Hepatocyte (in vitro differentiated cells): ENCODE measurements around the gene TADA1. TPM values are rescaled to one million over a fixed set of nuclear protein-coding genes. Genes with fewer than 3 reads are reported as not detected.

Source experiments
- DNase-seq: peaks from one replicate; pipeline ENCODE4 v3.0.0-alpha.2; 2016; ENCODE audit warnings: low spot score
- H2AFZ ChIP-seq: fragments of 200-600 bp; sonication (generic); 2 replicates; pipeline ENCODE4 v1.6.0; 2016; ENCODE audit warnings: antibody characterized with exemption, mild to moderate bottlenecking
- H3K27ac ChIP-seq: fragments of 200-600 bp; sonication (generic); 2 replicates; pipeline ENCODE4 v1.5.1; 2016; ENCODE audit warnings: mild to moderate bottlenecking
- H3K27me3 ChIP-seq: fragments of 200-600 bp; sonication (generic); 2 replicates; pipeline ENCODE4 v1.6.1; 2016
- H3K36me3 ChIP-seq: fragments of 200-600 bp; sonication (generic); replicated peaks from 2 replicates; pipeline ENCODE4 v1.5.1; 2016; ENCODE audit warnings: low read depth; ENCODE audit not compliant: insufficient read depth
- H3K4me1 ChIP-seq: fragments of 200-600 bp; sonication (generic); 2 replicates; pipeline ENCODE4 v1.5.1; 2016; ENCODE audit warnings: mild to moderate bottlenecking, moderate library complexity; ENCODE audit not compliant: insufficient read depth
- H3K4me2 ChIP-seq: fragments of 200-600 bp; sonication (generic); 2 replicates; pipeline ENCODE4 v1.6.0; 2016
- H3K4me3 ChIP-seq: fragments of 200-600 bp; sonication (generic); 2 replicates; pipeline ENCODE4 v1.5.1; 2016; ENCODE audit warnings: mild to moderate bottlenecking
- H3K79me2 ChIP-seq: fragments of 200-600 bp; sonication (generic); 2 replicates; pipeline ENCODE4 v1.6.0; 2017; ENCODE audit warnings: mild to moderate bottlenecking
- H3K9me2 ChIP-seq: fragments of 200-600 bp; sonication (generic); replicated peaks from 2 replicates; pipeline ENCODE4 v1.6.0; 2017; ENCODE audit warnings: mild to moderate bottlenecking; ENCODE audit not compliant: insufficient read depth
- H3K9me3 ChIP-seq: fragments of 200-600 bp; sonication (generic); 2 replicates; pipeline ENCODE4 v1.5.1; 2016; ENCODE audit warnings: low read depth, mild to moderate bottlenecking
- H4K20me1 ChIP-seq: fragments of 200-600 bp; sonication (generic); 2 replicates; pipeline ENCODE4 v1.6.0; 2016; ENCODE audit warnings: mild to moderate bottlenecking; ENCODE audit not compliant: insufficient read depth, poor library complexity, severe bottlenecking
- CTCF ChIP-seq: fragments of 200-600 bp; sonication (generic); IDR thresholded peaks from 2 replicates; pipeline ENCODE4 v1.5.1; 2016; ENCODE audit warnings: antibody characterized with exemption, mild to moderate bottlenecking; ENCODE audit not compliant: poor library complexity
- EZH2 ChIP-seq: fragments of 200-600 bp; sonication (generic); IDR thresholded peaks from 2 replicates; pipeline ENCODE4 v1.6.1; 2016; ENCODE audit warnings: antibody characterized with exemption, mild to moderate bottlenecking, borderline replicate concordance
- EZH2phosphoT487 ChIP-seq: fragments of 200-600 bp; sonication (generic); IDR thresholded peaks from one replicate; pipeline ENCODE4 v1.6.1; 2018; ENCODE audit warnings: antibody characterized with exemption, mild to moderate bottlenecking, low read depth, moderate library complexity; ENCODE audit not compliant: unreplicated experiment, severe bottlenecking
- WGBS: methylation state at CpG from one replicate; pipeline ENCODE4 v1.1.6; 2016; ENCODE audit warnings: low lambda C conversion rate; ENCODE audit errors: missing lambda C conversion rate; 5-methylcytosine and 5-hydroxymethylcytosine counted together
- polyA plus RNA-seq: library from polyadenylated mRNA; unstranded; fragments of >200 nt; fragmentation: Nextera tagmentation; extraction: Ambion mirVana; gene quantifications from 2 replicates; pipeline ENCODE4 v1.2.1, GENCODE V29; 2016
- total RNA-seq: library from RNA; depleted of rRNA; stranded (reverse); fragments of >200 nt; gene quantifications from 2 replicates; pipeline ENCODE4 v1.2.3, GENCODE V29; 2014

Gene TADA1
- total and polyA plus RNA-seq, 2 experiments from 2014 or later: 13.4 to 21.4 TPM

GRCh38 chr1:166915042-166915441 is 39.0 kb upstream of the TADA1 start:
- no peak overlapping the region for H3K27ac ChIP-seq
- H3K79me2 ChIP-seq: no peaks in the 10 kb centered on the region
- H3K9me2 ChIP-seq: no peaks in the 10 kb centered on the region
- TF ChIP-seq CTCF (no peak), EZH2 (no peak), EZH2phosphoT487 (no peak)
- no peaks in the 10 kb centered on the region for H3K4me1 ChIP-seq
- H2AFZ ChIP-seq: no peak overlapping the region
- no peak for DNase-seq
- H3K4me2 ChIP-seq: no peak overlapping the region
- 88% methylated on average over 1 of the region's 1 CpG for WGBS
- H3K9me3 ChIP-seq: no peaks in the 10 kb centered on the region
- peaks cover 34% of the 10 kb centered on the region for H3K27me3 ChIP-seq
- no peaks in the 10 kb centered on the region for H3K36me3 ChIP-seq
- H3K4me3 ChIP-seq: no peak overlapping the region
- H4K20me1 ChIP-seq: no peaks in the 10 kb centered on the region

DNA sequence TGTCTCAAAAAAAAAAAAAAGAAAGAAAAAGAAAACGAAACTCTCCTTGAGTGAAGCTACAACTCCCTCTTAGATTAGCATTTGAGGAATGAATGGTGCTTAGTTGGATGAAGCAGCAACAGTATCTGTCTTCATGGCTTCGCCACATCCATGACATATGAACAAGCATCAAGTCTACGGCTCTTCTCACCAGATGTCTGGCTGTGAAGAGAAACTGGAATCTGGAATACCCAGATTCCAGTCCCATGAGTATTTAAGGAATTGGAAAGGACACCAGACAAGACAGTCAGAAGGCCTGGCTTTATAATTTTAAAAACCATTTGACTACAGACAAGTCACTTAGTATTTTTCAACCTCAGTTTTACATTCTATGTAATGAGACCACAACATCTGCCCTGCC is 38.0 kb upstream of the TADA1 start:
- Histone ChIP-seq H3K9me2 (no peaks in the 10 kb centered on the region), H3K9me3 (no peaks in the 10 kb centered on the region), H4K20me1 (no peaks in the 10 kb centered on the region), H3K4me2 (no peak overlapping the region), H3K36me3 (no peaks in the 10 kb centered on the region), H3K27ac (no peak overlapping the region), H3K79me2 (no peaks in the 10 kb centered on the region), H3K27me3 (peaks cover 25% of the 10 kb centered on the region), H3K4me3 (no peak overlapping the region), H3K4me1 (no peaks in the 10 kb centered on the region), H2AFZ (no peak overlapping the region)
- DNase-seq: no peak
- 74% methylated on average over 3 of the region's 3 CpGs for WGBS
- TF ChIP-seq EZH2 (no peak), CTCF (no peak), EZH2phosphoT487 (no peak)

DNA sequence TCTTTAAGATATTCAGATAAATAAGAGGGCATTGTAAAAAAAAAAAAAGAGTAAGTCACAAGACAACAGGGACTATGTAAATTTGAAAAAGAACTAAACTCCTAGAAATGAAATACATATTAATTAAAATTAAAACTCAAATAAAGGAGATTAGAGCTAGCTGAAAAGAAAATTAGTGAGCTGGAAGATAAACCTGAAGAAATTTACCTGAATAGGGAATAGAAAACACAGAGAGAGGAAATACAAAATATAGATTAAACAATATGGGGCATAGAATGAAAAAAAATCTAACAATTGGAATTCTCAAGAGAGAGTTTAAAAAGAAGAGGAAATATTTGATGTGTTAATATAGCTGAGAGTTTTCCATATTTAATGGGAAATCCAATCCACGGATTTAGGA is 35.6 kb upstream of the TADA1 start:
- Histone ChIP-seq H3K4me2 (no peak overlapping the region), H3K27me3 (peaks cover 1% of the 10 kb centered on the region), H3K4me3 (no peak overlapping the region), H3K9me2 (no peaks in the 10 kb centered on the region), H3K79me2 (no peaks in the 10 kb centered on the region), H3K27ac (no peak overlapping the region), H4K20me1 (no peaks in the 10 kb centered on the region), H3K9me3 (no peaks in the 10 kb centered on the region), H3K4me1 (no peaks in the 10 kb centered on the region), H3K36me3 (no peaks in the 10 kb centered on the region), H2AFZ (no peak overlapping the region)
- TF ChIP-seq EZH2phosphoT487: no peak
- TF ChIP-seq EZH2: no peak
- TF ChIP-seq CTCF: no peak
- DNase-seq: no peak
- 94% methylated on average over 1 of the region's 1 CpG for WGBS

GRCh38 chr1:166910396-166910994 is 34.4 kb upstream of the TADA1 start:
- Histone ChIP-seq H3K4me3 (no peak overlapping the region), H3K79me2 (no peaks in the 10 kb centered on the region), H3K9me2 (no peaks in the 10 kb centered on the region), H3K4me1 (no peaks in the 10 kb centered on the region), H3K27me3 (no peaks in the 10 kb centered on the region), H2AFZ (no peak overlapping the region), H3K27ac (no peak overlapping the region), H4K20me1 (no peaks in the 10 kb centered on the region), H3K4me2 (no peak overlapping the region), H3K36me3 (no peaks in the 10 kb centered on the region), H3K9me3 (no peaks in the 10 kb centered on the region)
- no peak for TF ChIP-seq EZH2phosphoT487
- peak; percentile 84 for TF ChIP-seq CTCF
- TF ChIP-seq EZH2: no peak
- peak; percentile 91 for DNase-seq
- 0% methylated on average over 1 of the region's 1 CpG for WGBS
